KBM-7 (cell line): ENCODE results near the gene BARX2.

Source experiments
- DNase-seq: peaks from one replicate; pipeline ENCODE4 v3.0.0-alpha.2; 2015
- in situ Hi-C: fragments of 300-500 bp; cut with MboI; formaldehyde crosslinking; loops from 2 replicates; pipeline ENCODE4 v1.14.3; 2020; ENCODE audit warnings: low sequenced_read_pairs, low pct_unique_long_range_greater_than_20kb, mixed read lengths

BARX2 gene

DNA sequence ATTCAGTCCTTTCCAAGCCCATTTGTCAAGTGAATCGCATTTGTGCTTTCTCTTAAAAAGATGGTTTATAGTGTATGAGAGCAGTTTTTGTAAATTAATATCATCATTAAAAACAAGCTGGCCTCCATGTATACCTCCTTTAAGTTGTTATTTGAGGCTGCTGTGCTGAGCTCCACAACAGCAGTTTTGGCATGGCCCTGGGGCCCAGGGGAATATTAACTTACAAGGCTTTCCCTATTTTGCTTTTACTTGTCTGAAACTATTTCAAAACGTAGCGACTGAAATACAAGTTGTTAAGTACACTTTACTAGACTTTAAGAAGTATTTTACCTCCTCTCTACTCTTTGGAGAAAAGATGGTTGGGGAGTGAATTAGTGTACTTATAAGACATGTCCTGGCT, 4.9 kb upstream of the BARX2 start:
- in situ Hi-C loops: no loop called here
- no peak for DNase-seq

- no peak for DNase-seq
- in situ Hi-C loops: no loop called here
These were observed 2.8 kb upstream of the BARX2 start for GRCh38 chr11:129372609-129373488.

- in situ Hi-C loops: no loop called here
- no peak for DNase-seq
These were observed 2.1 kb upstream of the BARX2 start for GRCh38 chr11:129373489-129373953.

DNA sequence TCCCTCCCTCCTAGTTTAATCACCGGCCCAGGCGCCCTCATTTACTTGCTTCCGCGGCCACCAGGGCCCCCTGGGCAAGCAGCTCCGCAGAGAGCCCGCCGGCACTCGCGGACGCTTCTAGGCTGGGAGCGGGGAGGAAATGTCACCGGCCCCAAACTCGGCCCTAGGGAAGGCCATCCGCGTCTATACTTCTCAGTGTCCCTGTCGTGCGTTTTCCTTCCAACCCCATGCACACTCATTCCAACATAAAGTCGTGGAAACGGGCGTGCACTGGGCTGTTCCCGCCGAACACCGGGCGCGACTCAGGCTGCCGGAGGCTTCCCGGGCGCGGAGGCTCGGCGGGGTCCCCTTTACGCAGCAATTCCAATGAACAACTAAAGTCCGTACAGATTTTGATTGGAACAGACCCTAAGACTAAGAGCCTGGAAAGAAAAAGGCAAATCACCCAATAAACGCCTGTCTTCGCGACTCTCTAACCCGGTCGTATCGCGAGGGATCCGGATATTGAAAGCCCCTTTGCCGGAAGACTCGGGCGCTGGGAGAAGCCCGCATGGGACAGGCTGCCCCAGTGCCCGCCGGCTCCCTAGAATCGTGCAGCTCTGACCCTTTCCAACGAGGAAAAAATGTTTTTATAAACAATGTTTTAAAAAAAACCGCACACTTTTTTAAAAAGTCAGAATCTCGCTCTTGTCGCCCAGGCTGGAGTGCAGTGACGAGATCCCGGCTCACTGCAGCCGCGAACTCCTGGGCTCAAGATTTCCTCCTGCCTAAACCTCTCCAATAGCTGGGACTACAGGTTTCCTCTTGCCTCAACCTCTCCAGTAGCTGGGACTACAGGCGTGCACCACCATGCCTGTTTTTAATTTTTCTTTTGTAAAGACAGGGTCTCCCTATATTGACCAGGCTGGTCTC, 1.3 kb upstream of the BARX2 start:
- in situ Hi-C loops: no loop called here
- peak; percentile 27 for DNase-seq

GRCh38 chr11:129374993-129375750, 476 bp upstream of the BARX2 start:
- in situ Hi-C loops: loop anchor here (25.0 kb wide), 1 partner anchor 362 kb away; no protein-coding TSS in a partner anchor
- DNase-seq: no peak

GRCh38 chr11:129376658-129377341, 1.2 kb downstream of the BARX2 start:
- in situ Hi-C loops: loop anchor here (25.0 kb wide), 1 partner anchor 361 kb away; no protein-coding TSS in a partner anchor
- DNase-seq: no peak

DNA sequence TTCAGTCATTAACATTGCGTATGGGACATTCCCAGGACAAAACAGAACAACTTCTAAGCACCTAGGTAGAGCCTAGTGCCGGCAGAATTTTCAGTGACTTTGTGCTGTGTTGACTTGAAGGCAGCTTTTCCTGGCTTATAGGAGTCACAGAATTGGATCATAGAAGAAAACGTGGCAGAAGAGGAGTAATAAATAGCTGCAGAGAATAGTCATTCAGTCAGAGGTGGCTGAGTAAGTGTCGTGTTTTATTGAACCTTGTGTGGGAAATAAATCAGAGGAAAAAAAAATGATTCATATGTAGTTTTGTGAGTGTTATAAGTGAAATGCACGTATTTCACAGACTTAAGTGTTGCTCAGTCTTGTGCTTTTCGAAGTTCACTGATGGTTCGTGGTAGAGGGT, 2.1 kb downstream of the BARX2 start:
- in situ Hi-C loops: loop anchor here (25.0 kb wide), 1 partner anchor 360 kb away; no protein-coding TSS in a partner anchor
- no peak for DNase-seq

- DNase-seq: no peak
- in situ Hi-C loops: loop anchor here (25.0 kb wide), 1 partner anchor 357 kb away; no protein-coding TSS in a partner anchor
These were observed 4.8 kb downstream of the BARX2 start for GRCh38 chr11:129380413-129380812.

DNA sequence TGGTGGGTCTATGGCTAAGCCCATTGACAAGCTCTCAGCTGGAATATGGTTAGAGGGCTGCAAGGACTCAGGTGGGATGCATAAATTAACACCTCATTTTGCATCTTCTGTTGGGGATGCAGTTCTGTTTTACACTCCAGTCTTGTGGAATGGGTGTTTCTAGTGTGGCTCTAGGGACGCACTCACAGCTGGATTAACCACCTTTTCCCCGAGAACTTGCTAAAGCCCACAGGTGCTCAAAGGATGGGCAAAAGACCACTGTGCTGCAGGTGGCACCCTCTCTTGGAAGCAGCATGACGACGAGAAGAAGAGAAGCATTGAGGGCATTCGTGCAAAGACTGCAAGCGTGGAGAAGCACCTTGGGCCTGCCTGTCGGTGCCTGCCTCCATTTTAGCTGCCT, 6.9 kb downstream of the BARX2 start:
- no peak for DNase-seq
- in situ Hi-C loops: loop anchor here (25.0 kb wide), 1 partner anchor 355 kb away; no protein-coding TSS in a partner anchor

- in situ Hi-C loops: loop anchor here (25.0 kb wide), 1 partner anchor 354 kb away; no protein-coding TSS in a partner anchor
- DNase-seq: no peak
These were observed 7.4 kb downstream of the BARX2 start for GRCh38 chr11:129383060-129383459.

- DNase-seq: no peak
- in situ Hi-C loops: loop anchor here (25.0 kb wide), 1 partner anchor 354 kb away; no protein-coding TSS in a partner anchor
These were observed 7.9 kb downstream of the BARX2 start for GRCh38 chr11:129383502-129383901.

DNA sequence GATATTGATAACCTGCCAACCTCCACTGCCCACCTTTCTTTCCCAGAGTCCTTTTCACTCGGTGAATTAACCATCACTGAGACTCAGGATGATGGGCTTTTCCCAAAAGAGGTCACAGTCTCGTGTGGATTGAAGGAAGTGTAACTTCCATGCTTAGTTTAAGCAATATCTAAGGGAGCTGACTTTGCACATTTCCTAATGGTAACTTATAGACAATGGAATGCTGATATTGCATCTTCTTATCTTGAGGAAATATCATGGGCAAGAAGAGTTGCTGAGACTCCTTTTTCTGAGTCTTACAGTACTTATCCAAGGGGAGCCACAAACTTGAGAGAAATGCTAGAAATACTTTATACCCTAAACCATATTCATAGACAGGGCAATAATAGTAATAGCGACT, 8.8 kb downstream of the BARX2 start:
- DNase-seq: no peak
- in situ Hi-C loops: loop anchor here (25.0 kb wide), 1 partner anchor 353 kb away; no protein-coding TSS in a partner anchor

DNA sequence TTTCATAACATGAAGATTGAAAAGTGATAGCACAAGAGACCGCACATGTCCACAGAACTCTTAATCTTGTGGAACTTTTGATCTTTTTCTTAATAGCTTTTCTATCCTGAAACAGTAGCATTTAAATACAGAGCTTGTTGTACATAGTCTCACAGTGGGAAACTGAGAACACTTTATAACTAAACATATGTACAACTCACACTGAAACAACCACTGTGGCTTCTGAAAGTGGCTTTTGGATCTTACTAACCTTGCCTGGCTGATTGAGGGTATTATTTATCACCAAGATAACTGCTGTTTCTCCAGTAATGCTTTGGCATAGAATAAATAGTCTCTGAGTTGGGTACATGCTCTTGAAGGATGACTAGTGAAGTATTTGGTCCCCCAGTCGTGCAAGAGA, 10.2 kb downstream of the BARX2 start:
- in situ Hi-C loops: loop anchor here (25.0 kb wide), 1 partner anchor 352 kb away; no protein-coding TSS in a partner anchor

DNA sequence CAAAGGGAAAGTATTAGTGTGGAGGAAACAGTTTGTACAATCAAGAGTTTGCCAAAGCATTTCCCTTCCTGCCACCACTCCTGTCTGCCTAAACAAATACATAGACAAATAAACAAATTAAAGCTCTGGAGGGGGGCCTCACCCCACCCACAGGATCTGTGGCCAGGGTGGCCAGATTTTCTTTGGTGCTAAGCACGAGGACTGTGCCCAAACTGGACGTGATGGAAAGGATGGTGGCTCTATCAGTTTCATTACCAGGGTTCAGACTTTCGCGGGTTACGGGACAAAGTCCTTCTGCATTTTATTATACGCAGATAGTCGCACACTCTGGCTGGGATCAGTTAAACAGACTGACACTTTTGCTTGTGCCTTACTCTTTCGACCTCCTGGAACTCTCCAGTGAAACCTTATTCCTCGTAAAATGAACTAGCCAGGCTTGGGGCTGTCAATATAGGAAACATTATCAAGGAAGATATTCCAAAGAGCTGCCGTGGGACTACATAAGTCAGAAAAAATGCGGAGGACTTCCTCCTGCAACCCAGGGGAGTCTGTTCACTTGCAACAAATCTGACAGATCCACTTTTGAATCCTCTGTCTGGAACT, 11.2 kb downstream of the BARX2 start:
- no peak for DNase-seq
- in situ Hi-C loops: loop anchor here (25.0 kb wide), 1 partner anchor 350 kb away; no protein-coding TSS in a partner anchor

More for the DNA sequence above, 10.2 kb downstream of the BARX2 start:
- DNase-seq: no peak

DNA sequence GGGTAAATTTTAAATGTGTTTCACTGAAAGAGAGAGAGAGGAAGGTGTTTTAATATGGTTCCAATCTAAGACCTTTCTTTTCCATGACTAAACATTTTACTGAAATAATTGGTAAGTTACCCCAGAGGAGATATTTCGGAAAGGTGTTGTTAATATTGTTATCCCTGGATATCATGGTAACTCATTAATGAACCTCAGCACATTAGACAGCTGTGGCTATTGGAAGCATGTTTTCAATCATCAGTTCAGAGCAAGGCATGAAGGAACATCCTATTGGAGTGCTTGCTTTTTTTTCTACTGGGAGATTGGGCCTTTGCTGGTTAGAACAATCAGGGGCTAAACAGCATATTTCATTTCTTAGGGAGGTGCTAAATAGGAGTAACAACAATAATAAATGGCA, 11.8 kb downstream of the BARX2 start:
- DNase-seq: no peak
- in situ Hi-C loops: loop anchor here (25.0 kb wide), 1 partner anchor 350 kb away; no protein-coding TSS in a partner anchor

- no peak for DNase-seq
- in situ Hi-C loops: loop anchor here (25.0 kb wide), 1 partner anchor 348 kb away; no protein-coding TSS in a partner anchor
These were observed 13.2 kb downstream of the BARX2 start for GRCh38 chr11:129388824-129389223.

DNA sequence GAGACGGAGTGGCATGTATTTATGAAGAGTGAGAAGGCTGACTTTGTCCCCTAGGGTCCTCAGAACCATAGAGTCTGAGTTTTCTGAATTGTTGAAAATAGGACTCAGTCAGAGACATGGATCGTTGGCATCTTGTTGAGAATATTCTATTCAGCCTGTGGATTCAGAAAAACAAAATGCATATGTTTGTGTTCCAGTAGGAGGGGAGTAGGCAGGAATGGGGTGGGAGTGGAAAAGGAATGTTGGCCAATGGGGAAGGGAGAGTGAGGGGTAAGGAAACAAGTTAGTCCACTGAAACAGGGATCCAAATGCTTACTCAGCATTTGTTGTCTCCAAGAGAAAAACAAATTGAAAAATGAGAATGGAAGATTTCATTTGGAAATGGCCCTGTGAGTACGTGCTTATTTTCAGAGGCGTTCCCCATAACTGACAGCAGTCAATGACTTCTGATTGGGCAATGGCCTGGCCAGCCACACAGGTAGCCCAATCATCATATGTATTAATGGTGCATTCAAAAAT, 14.7 kb downstream of the BARX2 start:
- in situ Hi-C loops: loop anchor here (25.0 kb wide), 1 partner anchor 347 kb away; no protein-coding TSS in a partner anchor
- DNase-seq: no peak
